Measurements from ENCODE around the gene BTBD19. TPM values are rescaled to one million over a fixed set of nuclear protein-coding genes. Genes with fewer than 3 reads are reported as not detected.

The BTBD19 gene
- total RNA-seq, 1 donor: 21.4 TPM

GRCh38 chr1:44860331-44860730, 52.0 kb downstream of the BTBD19 start:
- Histone ChIP-seq H3K9me3 (ENCODE audit: low read depth, low read length) (no peaks in the 10 kb centered on the region), H3K27ac (ENCODE audit: low read depth, low read length) (no peak overlapping the region), H3K4me3 (ENCODE audit: insufficient read depth, low read length) (no peak overlapping the region), H4K20me1 (ENCODE audit: insufficient read depth, low read length) (no peaks in the 10 kb centered on the region), H3K4me2 (ENCODE audit: insufficient read depth, low read length) (no peak overlapping the region), H3K27me3 (ENCODE audit: insufficient read depth, low read length) (no peaks in the 10 kb centered on the region), H3K4me1 (ENCODE audit: insufficient read depth, low read length) (peaks cover 12% of the 10 kb centered on the region), H3K36me3 (ENCODE audit: insufficient read depth, low read length) (no peaks in the 10 kb centered on the region), H2AFZ (ENCODE audit: low read length) (no peak overlapping the region), H3K79me2 (ENCODE audit: insufficient read depth, low read length) (no peaks in the 10 kb centered on the region)
- DNase-seq (ENCODE audit: insufficient read length, low spot score, missing footprints): no peak
- TF ChIP-seq, protein P1, sequence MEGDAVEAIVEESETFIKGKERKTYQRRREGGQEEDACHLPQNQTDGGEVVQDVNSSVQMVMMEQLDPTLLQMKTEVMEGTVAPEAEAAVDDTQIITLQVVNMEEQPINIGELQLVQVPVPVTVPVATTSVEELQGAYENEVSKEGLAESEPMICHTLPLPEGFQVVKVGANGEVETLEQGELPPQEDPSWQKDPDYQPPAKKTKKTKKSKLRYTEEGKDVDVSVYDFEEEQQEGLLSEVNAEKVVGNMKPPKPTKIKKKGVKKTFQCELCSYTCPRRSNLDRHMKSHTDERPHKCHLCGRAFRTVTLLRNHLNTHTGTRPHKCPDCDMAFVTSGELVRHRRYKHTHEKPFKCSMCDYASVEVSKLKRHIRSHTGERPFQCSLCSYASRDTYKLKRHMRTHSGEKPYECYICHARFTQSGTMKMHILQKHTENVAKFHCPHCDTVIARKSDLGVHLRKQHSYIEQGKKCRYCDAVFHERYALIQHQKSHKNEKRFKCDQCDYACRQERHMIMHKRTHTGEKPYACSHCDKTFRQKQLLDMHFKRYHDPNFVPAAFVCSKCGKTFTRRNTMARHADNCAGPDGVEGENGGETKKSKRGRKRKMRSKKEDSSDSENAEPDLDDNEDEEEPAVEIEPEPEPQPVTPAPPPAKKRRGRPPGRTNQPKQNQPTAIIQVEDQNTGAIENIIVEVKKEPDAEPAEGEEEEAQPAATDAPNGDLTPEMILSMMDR (IDR thresholded peaks at IDR 0.05; ENCODE audit: extremely low read depth, low read depth, low read length): no peak

GRCh38 chr1:44860891-44861425, 52.6 kb downstream of the BTBD19 start:
- Histone ChIP-seq H3K27me3 (ENCODE audit: insufficient read depth, low read length) (no peaks in the 10 kb centered on the region), H3K27ac (ENCODE audit: low read depth, low read length) (no peak overlapping the region), H3K4me1 (ENCODE audit: insufficient read depth, low read length) (peaks cover 12% of the 10 kb centered on the region), H3K4me3 (ENCODE audit: insufficient read depth, low read length) (no peak overlapping the region), H4K20me1 (ENCODE audit: insufficient read depth, low read length) (no peaks in the 10 kb centered on the region), H3K4me2 (ENCODE audit: insufficient read depth, low read length) (no peak overlapping the region), H3K9me3 (ENCODE audit: low read depth, low read length) (no peaks in the 10 kb centered on the region), H3K36me3 (ENCODE audit: insufficient read depth, low read length) (no peaks in the 10 kb centered on the region), H3K79me2 (ENCODE audit: insufficient read depth, low read length) (no peaks in the 10 kb centered on the region), H2AFZ (ENCODE audit: low read length) (no peak overlapping the region)
- TF ChIP-seq, protein P1 (IDR thresholded peaks at IDR 0.05; ENCODE audit: extremely low read depth, low read depth, low read length): no peak
- no peak for DNase-seq (ENCODE audit: insufficient read length, low spot score, missing footprints)

DNA sequence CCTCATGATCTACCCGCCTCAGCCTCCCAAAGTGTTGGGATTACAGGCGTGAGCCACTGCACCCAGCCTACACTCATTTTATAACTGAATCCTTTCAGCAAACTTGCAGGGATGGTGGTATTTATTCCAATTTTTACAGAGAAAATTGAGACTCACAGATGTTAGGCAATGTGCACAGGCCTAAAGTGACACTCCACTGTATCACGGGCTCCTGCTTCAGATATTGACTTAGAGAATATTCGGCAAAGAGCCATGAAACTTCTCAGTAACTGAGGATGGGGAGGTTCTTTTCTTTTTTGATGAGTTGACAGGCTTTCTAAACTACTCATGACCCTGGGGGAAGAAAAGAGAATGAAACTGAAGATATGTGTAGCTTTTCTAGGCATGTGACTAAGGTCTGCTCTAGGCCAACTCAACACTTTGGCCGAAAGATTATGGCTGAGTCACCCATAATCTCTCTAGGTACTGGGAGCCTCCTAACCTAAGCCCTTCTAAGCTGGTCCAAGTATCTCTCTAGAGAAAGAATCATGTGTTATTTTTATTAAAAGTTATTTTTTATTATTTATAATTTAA, 54.6 kb downstream of the BTBD19 start:
- TF ChIP-seq, protein P1 (IDR thresholded peaks at IDR 0.05; ENCODE audit: extremely low read depth, low read depth, low read length): no peak
- Histone ChIP-seq H4K20me1 (ENCODE audit: insufficient read depth, low read length) (no peaks in the 10 kb centered on the region), H2AFZ (ENCODE audit: low read length) (no peak overlapping the region), H3K4me2 (ENCODE audit: insufficient read depth, low read length) (no peak overlapping the region), H3K4me1 (ENCODE audit: insufficient read depth, low read length) (peaks cover 12% of the 10 kb centered on the region), H3K79me2 (ENCODE audit: insufficient read depth, low read length) (no peaks in the 10 kb centered on the region), H3K4me3 (ENCODE audit: insufficient read depth, low read length) (no peak overlapping the region), H3K36me3 (ENCODE audit: insufficient read depth, low read length) (no peaks in the 10 kb centered on the region), H3K9me3 (ENCODE audit: low read depth, low read length) (no peaks in the 10 kb centered on the region), H3K27me3 (ENCODE audit: insufficient read depth, low read length) (no peaks in the 10 kb centered on the region), H3K27ac (ENCODE audit: low read depth, low read length) (no peak overlapping the region)
- DNase-seq (ENCODE audit: insufficient read length, low spot score, missing footprints): peak; percentile 91

Small RNA genes lying within 50 kb of the gene (small RNA-seq; reads per million reads assigned to genes)
- gene AL136380.1 (not detected), gene SNORD38A (4,025 reads per million, percentile 100 among the genes with 10 or more reads in this experiment), gene SNORD38B (not detected), gene SNORD46 (15.1 reads per million, percentile 94 among the genes with 10 or more reads in this experiment), gene SNORD55 (not detected)

Other genes with a start within 250 kb of the BTBD19 start
- 6.9 and 7.7 TPM in 2 replicates for gene TMEM53, start 134.0 kb upstream of the BTBD19 start, total RNA-seq
- 3.2 and 4.3 TPM in 2 replicates for gene ARMH1, start 133.8 kb upstream of the BTBD19 start, total RNA-seq
- gene RNU5D-1, start 77.4 kb upstream of the BTBD19 start, total RNA-seq: not detected in 2 replicates
- gene KIF2C, start 68.7 kb upstream of the BTBD19 start, total RNA-seq: 3.3 and 3.8 TPM in 2 replicates
- gene RPS8, start 33.0 kb upstream of the BTBD19 start, total RNA-seq: 1,174 and 1,221 TPM in 2 replicates
- under 0.01 TPM in 1 of 2 replicates, not detected in the other for gene BEST4, start 20.4 kb upstream of the BTBD19 start, total RNA-seq
- gene PLK3, start 8.1 kb upstream of the BTBD19 start, total RNA-seq: 33.7 and 35.1 TPM in 2 replicates
- 0.29 and 0.36 TPM in 2 replicates for gene DYNLT4, start 1.2 kb upstream of the BTBD19 start, total RNA-seq
- 0.29 and 0.36 TPM in 2 replicates for gene PTCH2, start 34.7 kb downstream of the BTBD19 start, total RNA-seq
- gene EIF2B3, start 178.1 kb downstream of the BTBD19 start, total RNA-seq: 25.3 and 25.6 TPM in 2 replicates
- 23.9 and 26.1 TPM in 2 replicates for gene HECTD3, start 202.8 kb downstream of the BTBD19 start, total RNA-seq
- 123 and 147 TPM in 2 replicates for gene UROD, start 203.7 kb downstream of the BTBD19 start, total RNA-seq